ENCODE data around the gene ITGBL1.

Gene ITGBL1

GRCh38 chr13:101552786-101553185, 100.3 kb downstream of the ITGBL1 start:
- DNase-seq (ENCODE audit: low read depth, low spot score) = no peak
- ChIA-PET CTCF (interaction anchor here (0.9 kb wide), 1 partner anchor 408 kb away, joined by 3 read pairs; no protein-coding TSS in a partner anchor), POLR2A (no interaction called here)
- H3K4me3 ChIP-seq (ENCODE audit: low read depth, low read length) = no peak overlapping the region
- TF ChIP-seq, protein P1, sequence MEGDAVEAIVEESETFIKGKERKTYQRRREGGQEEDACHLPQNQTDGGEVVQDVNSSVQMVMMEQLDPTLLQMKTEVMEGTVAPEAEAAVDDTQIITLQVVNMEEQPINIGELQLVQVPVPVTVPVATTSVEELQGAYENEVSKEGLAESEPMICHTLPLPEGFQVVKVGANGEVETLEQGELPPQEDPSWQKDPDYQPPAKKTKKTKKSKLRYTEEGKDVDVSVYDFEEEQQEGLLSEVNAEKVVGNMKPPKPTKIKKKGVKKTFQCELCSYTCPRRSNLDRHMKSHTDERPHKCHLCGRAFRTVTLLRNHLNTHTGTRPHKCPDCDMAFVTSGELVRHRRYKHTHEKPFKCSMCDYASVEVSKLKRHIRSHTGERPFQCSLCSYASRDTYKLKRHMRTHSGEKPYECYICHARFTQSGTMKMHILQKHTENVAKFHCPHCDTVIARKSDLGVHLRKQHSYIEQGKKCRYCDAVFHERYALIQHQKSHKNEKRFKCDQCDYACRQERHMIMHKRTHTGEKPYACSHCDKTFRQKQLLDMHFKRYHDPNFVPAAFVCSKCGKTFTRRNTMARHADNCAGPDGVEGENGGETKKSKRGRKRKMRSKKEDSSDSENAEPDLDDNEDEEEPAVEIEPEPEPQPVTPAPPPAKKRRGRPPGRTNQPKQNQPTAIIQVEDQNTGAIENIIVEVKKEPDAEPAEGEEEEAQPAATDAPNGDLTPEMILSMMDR (IDR thresholded peaks at IDR 0.05; ENCODE audit: insufficient read depth, low read length, missing control alignments) = no peak

GRCh38 chr13:101554420-101555125, 102.1 kb downstream of the ITGBL1 start:
- TF ChIP-seq, protein P1 (IDR thresholded peaks at IDR 0.05; ENCODE audit: insufficient read depth, low read length, missing control alignments) = no peak
- POLR2A ChIA-PET = no interaction called here
- no peak overlapping the region for H3K4me3 ChIP-seq (ENCODE audit: low read depth, low read length)
- DNase-seq (ENCODE audit: low read depth, low spot score) = no peak
- CTCF ChIA-PET = no interaction called here

DNA sequence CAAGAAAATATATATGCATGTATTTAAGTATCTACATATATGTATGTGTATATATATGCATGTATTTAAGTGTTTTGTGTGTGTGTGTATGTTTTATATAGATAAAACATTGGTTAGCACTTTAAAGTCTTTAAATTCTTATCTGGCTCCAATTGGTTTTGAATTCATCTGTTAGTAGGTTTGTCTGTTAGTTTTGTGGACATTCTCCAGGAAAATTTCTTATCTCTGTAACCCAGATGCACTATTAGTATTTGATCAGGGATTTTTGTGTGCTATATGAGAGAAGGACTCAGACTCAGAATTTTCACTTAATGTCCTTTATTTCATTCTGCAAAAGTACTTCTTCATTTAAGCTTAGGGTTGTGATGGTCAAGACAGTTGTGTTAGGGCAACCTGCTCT, 103.1 kb downstream of the ITGBL1 start:
- H3K4me3 ChIP-seq (ENCODE audit: low read depth, low read length) = no peak overlapping the region
- TF ChIP-seq, protein P1 (IDR thresholded peaks at IDR 0.05; ENCODE audit: insufficient read depth, low read length, missing control alignments) = no peak
- DNase-seq (ENCODE audit: low read depth, low spot score) = no peak
- CTCF ChIA-PET = interaction anchor here (0.8 kb wide), 1 partner anchor 30 kb away, joined by 3 read pairs; no protein-coding TSS in a partner anchor
- POLR2A ChIA-PET = no interaction called here

DNA sequence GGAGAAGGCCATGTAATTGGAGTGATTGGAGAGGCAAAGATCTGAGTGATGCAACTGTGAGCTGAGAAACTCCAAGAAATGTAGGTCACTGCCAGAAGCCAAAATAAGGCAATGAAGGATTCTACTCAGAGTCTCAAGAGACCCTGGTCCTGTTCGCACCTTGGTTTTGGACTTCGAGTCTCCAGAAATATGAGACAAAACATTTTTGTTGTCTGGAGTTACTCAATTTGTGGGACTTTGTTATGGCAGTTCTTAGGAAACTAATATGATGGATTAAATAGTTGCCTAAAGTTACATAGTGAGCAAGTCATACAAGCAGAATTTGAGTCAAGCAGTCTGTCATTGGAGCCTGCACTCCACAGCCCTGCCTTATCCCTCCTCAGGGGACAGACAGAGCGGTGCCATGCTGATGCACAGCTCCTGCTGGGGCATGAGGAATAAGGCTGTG, 104.2 kb downstream of the ITGBL1 start:
- ChIA-PET CTCF (interaction anchor here (1.0 to 1.1 kb wide), 2 partner anchors 8 to 17 kb away, joined by 3 read pairs; no protein-coding TSS in a partner anchor), POLR2A (no interaction called here)
- DNase-seq (ENCODE audit: low read depth, low spot score) = no peak
- TF ChIP-seq, protein P1 (IDR thresholded peaks at IDR 0.05; ENCODE audit: insufficient read depth, low read length, missing control alignments) = no peak
- no peak overlapping the region for H3K4me3 ChIP-seq (ENCODE audit: low read depth, low read length)

DNA sequence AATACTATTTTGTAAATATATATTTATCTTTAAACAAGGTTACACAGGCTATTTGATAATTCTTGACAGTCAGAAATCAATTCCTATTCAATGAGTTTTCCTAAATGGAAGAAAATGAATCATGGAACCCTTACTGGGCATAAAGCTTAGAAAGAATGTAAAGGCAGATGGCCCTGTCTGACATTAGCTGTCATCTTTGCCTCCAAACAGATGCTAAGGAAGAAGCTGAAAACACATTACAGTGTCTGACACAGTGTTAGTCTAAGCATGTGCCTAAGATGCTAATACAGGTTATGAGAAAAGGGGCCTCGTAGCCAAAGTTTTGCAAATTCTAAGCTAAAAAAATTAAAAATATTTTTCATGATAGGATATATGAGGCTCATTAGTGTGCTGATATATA, 112.8 kb downstream of the ITGBL1 start:
- TF ChIP-seq, protein P1 (IDR thresholded peaks at IDR 0.05; ENCODE audit: insufficient read depth, low read length, missing control alignments) = no peak
- ChIA-PET POLR2A (no interaction called here), CTCF (no interaction called here)
- no peak overlapping the region for H3K4me3 ChIP-seq (ENCODE audit: low read depth, low read length)
- DNase-seq (ENCODE audit: low read depth, low spot score) = no peak

GRCh38 chr13:101567841-101568240, 115.4 kb downstream of the ITGBL1 start:
- CTCF ChIA-PET = no interaction called here
- POLR2A ChIA-PET = no interaction called here

More at GRCh38 chr13:101567841-101568240, 115.4 kb downstream of the ITGBL1 start:
- no peak for DNase-seq (ENCODE audit: low read depth, low spot score)
- TF ChIP-seq, protein P1 (IDR thresholded peaks at IDR 0.05; ENCODE audit: insufficient read depth, low read length, missing control alignments) = no peak
- no peak overlapping the region for H3K4me3 ChIP-seq (ENCODE audit: low read depth, low read length)
